ENCODE data around the gene AWAT2.
A peak's percentile ranks its signal among the peaks of the same experiment; 100 is the strongest.

AWAT2 gene

DNA sequence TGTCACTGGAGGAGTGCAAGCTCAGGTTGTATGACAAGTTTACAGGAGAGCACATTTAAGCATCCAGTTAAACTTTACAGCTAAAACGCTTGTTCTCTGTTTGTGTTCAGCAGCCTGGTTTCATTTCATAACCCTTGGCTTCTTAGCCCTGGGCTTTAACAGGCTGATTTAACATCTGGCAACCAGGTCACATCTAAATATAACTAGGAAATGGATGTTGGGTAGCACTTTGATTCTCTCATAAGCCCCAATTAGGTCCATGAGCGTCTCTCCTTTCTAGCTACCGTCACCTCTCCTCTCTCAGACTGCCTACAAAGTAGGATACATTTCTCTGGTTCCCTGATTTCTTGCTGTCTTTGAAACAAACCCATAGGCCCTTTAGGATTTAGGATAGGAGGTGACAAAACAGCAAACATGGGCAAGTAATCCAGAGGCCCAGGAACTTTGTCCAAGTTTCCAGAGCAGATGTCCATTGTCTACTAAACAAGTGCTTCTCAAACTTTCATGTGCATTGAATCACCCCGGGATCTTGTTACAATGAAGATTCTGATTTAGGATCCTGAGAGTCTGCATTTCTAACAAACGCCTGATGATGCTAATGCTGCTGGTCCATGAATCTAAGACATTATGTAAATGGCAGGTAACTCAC, 35.0 kb upstream of the AWAT2 start:
- TF ChIP-seq, protein P1, sequence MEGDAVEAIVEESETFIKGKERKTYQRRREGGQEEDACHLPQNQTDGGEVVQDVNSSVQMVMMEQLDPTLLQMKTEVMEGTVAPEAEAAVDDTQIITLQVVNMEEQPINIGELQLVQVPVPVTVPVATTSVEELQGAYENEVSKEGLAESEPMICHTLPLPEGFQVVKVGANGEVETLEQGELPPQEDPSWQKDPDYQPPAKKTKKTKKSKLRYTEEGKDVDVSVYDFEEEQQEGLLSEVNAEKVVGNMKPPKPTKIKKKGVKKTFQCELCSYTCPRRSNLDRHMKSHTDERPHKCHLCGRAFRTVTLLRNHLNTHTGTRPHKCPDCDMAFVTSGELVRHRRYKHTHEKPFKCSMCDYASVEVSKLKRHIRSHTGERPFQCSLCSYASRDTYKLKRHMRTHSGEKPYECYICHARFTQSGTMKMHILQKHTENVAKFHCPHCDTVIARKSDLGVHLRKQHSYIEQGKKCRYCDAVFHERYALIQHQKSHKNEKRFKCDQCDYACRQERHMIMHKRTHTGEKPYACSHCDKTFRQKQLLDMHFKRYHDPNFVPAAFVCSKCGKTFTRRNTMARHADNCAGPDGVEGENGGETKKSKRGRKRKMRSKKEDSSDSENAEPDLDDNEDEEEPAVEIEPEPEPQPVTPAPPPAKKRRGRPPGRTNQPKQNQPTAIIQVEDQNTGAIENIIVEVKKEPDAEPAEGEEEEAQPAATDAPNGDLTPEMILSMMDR (IDR thresholded peaks at IDR 0.05; ENCODE audit: low read depth, low read length), result no peak
- DNase-seq (ENCODE audit: low read depth in 2 of 2), result no peak
- H3K4me3 ChIP-seq (replicated peaks in 1 of 2; ENCODE audit: low read depth in 2 of 2, low read length in 2 of 2), result no peak overlapping the region

DNA sequence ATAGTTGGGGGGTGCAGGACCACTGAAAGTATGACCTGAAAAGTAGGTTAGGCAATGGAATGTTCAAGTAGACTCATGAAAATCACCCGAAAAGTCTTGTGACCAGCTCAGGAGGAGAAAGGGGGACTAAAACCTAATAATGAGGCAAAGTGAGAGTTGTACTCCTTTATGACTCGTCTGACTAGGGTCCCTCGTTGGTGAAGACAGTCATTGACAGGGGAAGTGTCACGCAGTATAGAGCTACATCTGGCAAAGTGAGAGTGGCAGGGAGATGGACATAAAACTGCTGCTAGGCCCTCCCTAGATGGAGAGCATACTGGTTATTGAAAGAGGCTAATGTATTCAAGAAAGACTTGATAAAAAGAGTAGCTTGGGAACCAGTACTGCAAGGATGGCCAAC, 33.0 kb upstream of the AWAT2 start:
- DNase-seq (ENCODE audit: low read depth in 2 of 2), result no peak
- TF ChIP-seq, protein P1 (IDR thresholded peaks at IDR 0.05; ENCODE audit: low read depth, low read length), result no peak
- no peak overlapping the region for H3K4me3 ChIP-seq (replicated peaks in 1 of 2; ENCODE audit: low read depth in 2 of 2, low read length in 2 of 2)

DNA sequence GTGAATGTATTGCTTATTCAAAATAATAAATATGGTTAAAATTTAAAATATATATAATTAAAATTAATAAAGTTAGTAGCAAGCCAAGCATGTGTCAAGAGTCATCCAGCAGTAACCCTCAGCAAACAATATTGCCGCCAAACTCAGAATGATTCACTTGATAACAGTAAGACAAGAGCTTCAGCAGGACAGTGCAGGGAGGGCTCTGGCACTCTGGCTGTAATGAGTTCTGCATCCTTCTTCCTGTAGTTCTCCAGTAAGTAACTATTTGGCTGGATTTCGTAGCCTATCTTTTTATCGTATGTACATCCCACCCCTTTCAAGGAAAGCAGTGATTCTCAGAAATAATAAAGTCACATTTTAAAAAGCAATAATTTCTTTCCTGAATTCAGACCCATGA, 30.1 kb upstream of the AWAT2 start:
- DNase-seq (ENCODE audit: low read depth in 2 of 2), result peak; percentile 14 to 27
- TF ChIP-seq, protein P1 (IDR thresholded peaks at IDR 0.05; ENCODE audit: low read depth, low read length), result no peak
- H3K4me3 ChIP-seq (replicated peaks in 1 of 2; ENCODE audit: low read depth in 2 of 2, low read length in 2 of 2), result no peak overlapping the region

DNA sequence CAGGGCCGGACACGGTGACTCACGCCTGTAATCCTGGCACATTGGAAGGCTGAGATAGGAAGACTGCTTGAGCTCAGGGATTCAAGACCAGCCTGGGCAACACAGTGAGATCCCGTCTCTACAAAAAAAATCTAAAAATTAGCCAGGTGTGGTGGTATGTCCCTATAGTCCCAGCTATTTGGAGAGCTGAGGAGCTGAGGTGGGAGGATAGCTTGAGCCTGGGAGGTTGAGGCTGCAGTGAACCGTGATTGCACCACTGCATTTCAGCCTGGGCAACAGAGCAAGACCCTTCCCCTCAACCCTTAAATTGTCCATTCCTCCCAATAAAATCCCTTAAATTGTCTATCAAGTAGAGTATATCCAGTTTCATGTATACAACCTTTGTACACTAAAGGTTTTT, 29.6 kb upstream of the AWAT2 start:
- TF ChIP-seq, protein P1 (IDR thresholded peaks at IDR 0.05; ENCODE audit: low read depth, low read length), result no peak
- no peak for DNase-seq (ENCODE audit: low read depth in 2 of 2)
- no peak overlapping the region for H3K4me3 ChIP-seq (replicated peaks in 1 of 2; ENCODE audit: low read depth in 2 of 2, low read length in 2 of 2)

DNA sequence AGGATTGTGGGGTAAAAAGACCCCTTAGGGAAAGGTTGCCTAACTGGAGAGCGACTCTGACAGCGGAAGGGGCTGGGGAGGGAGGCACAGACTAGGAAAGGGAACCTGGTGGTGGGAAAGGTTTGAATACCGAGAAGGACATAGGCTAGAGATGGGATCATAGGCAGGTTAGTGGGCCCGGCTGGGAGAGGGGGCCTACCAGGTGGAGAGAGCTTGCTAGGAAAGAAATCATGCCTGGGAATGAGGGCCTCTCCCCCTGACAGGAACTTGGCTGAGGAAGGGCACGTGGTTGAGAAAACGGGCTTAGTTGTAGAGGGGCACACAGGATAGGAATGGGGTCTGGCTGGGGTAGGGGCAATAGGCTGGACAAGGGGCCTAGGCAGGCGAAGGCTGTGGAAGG, 16.9 kb upstream of the AWAT2 start:
- no peak overlapping the region for H3K4me3 ChIP-seq (replicated peaks in 1 of 2; ENCODE audit: low read depth in 2 of 2, low read length in 2 of 2)
- TF ChIP-seq, protein P1 (IDR thresholded peaks at IDR 0.05; ENCODE audit: low read depth, low read length), result no peak
- no peak for DNase-seq (ENCODE audit: low read depth in 2 of 2)

DNA sequence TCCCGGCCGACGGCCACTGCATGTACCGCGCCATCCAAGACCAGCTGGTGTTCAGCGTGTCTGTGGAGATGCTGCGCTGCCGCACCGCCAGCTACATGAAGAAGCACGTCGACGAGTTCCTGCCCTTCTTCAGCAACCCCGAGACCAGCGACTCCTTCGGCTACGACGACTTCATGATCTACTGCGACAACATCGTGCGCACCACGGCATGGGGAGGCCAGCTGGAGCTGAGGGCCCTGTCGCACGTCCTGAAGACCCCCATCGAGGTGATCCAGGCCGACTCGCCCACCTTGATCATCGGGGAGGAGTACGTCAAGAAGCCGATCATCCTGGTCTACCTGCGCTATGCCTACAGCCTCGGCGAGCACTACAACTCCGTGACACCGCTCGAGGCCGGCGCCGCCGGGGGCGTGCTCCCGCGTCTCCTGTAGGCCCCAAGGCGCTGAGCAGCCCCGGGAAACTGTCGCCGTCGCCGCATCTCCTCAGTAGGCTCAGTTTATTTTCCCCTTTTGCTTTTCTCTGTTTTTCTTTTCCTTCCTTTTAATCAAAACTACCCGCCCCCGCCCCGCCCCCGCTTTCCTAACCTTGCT, 13.3 kb upstream of the AWAT2 start:
- TF ChIP-seq, protein P1 (IDR thresholded peaks at IDR 0.05; ENCODE audit: low read depth, low read length), result no peak
- no peak for DNase-seq (ENCODE audit: low read depth in 2 of 2)
- H3K4me3 ChIP-seq (replicated peaks in 1 of 2; ENCODE audit: low read depth in 2 of 2, low read length in 2 of 2), result no peak overlapping the region

DNA sequence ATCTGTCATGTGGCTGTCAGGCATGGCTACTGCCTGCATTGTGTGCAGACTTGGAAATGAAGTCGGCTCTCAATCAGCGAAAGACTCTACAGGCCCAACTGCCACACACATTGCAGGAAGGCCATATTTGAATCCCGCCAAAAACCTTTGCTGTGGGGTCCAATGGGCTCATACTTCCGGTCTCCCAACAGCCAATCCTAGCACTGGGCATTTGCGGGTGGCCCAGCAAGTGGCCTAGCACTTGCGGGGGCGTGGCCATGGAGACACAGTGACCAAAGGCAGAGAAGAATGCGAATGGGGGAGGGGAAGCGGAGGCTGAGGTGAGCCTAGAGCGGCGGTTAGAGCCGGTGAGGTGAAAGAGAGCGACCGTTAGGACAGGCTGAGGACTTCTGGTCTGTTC, 12.3 kb upstream of the AWAT2 start, which contains the start of gene OTUD6A:
TSS of gene OTUD6A (plus strand) at position 382 of the 400 bp plus-strand sequence. CDS start 68 bp downstream, outside the sequence.
- TF ChIP-seq, protein P1 (IDR thresholded peaks at IDR 0.05; ENCODE audit: low read depth, low read length), result no peak
- H3K4me3 ChIP-seq (replicated peaks in 1 of 2; ENCODE audit: low read depth in 2 of 2, low read length in 2 of 2), result no peak within 1 kb of the TSS
- no peak for DNase-seq (ENCODE audit: low read depth in 2 of 2)
